HepG2 (cell line): ENCODE data around the gene ERBB4. TPM values are rescaled to one million over a fixed set of nuclear protein-coding genes. Genes with fewer than 3 reads are reported as not detected.

Source experiments
- AFF4 ChIP-seq: sonication (generic); formaldehyde crosslinking; IDR thresholded peaks from 2 replicates; pipeline ENCODE4 v1.4.0; 2020; ENCODE audit warnings: missing genetic modification reagents
- CTCF ChIP-seq: sonication (generic); formaldehyde crosslinking; IDR thresholded peaks from 2 replicates; pipeline ENCODE4 v1.5.0; 2020; ENCODE audit warnings: mild to moderate bottlenecking, missing genetic modification reagents, moderate library complexity
- DNMT3B ChIP-seq: conservative IDR thresholded peaks from 2 replicates; pipeline ENCODE4 v1.6.1; 2016; ENCODE audit warnings: missing biosample characterization, control low read depth
- EHMT2 ChIP-seq: fragments of 200-600 bp; sonication (generic); IDR thresholded peaks from 2 replicates; pipeline ENCODE4 v1.7.0; 2017; ENCODE audit warnings: antibody characterized with exemption, low read depth, low read length, borderline replicate concordance
- HDAC2 ChIP-seq: sonication (generic); formaldehyde crosslinking; IDR thresholded peaks from 2 replicates; pipeline ENCODE4 v1.4.0; 2020; ENCODE audit warnings: missing genetic modification reagents
- MAFK ChIP-seq, 2 experiments: IDR thresholded peaks in 1 of 2; conservative IDR thresholded peaks in 1 of 2; 2 replicates each; pipeline ENCODE4 v1.6.1; 2011; ENCODE audit warnings: improper control_type of control experiment in 2 of 2, low read length in 2 of 2
- NFAT5 ChIP-seq: sonication (generic); formaldehyde crosslinking; IDR thresholded peaks from 2 replicates; pipeline ENCODE4 v1.4.0; 2020; ENCODE audit warnings: missing genetic modification reagents
- SATB2 ChIP-seq: sonication (generic); formaldehyde crosslinking; IDR thresholded peaks from 2 replicates; pipeline ENCODE4 v1.5.0; 2020; ENCODE audit warnings: missing genetic modification reagents
- SIX4 ChIP-seq: sonication (generic); formaldehyde crosslinking; IDR thresholded peaks from 2 replicates; pipeline ENCODE4 v1.4.0; 2020; ENCODE audit warnings: missing genetic modification reagents
- TEAD3 ChIP-seq: optimal IDR thresholded peaks from 2 replicates; pipeline ENCODE3; 2016; ENCODE audit warnings: borderline replicate concordance
- TMF1 ChIP-seq: sonication (generic); formaldehyde crosslinking; IDR thresholded peaks from 2 replicates; pipeline ENCODE4 v1.8.1; 2022; ENCODE audit warnings: low read depth, missing genetic modification reagents
- WIZ ChIP-seq: sonication (generic); formaldehyde crosslinking; IDR thresholded peaks from 2 replicates; pipeline ENCODE4 v1.5.1; 2020; ENCODE audit warnings: mild to moderate bottlenecking, missing genetic modification reagents
- ZBTB20 ChIP-seq: sonication (generic); formaldehyde crosslinking; IDR thresholded peaks from 2 replicates; pipeline ENCODE4 v1.8.1; 2023; ENCODE audit warnings: missing genetic modification reagents, low read depth, mild to moderate bottlenecking, borderline replicate concordance
- ZKSCAN8 ChIP-seq: IDR thresholded peaks from 2 replicates; pipeline ENCODE4 v1.6.1; 2016; ENCODE audit warnings: borderline replicate concordance, missing genetic modification reagents, missing compliant biosample characterization
- ZNF232 ChIP-seq: sonication (generic); formaldehyde crosslinking; IDR thresholded peaks from 2 replicates; pipeline ENCODE4 v1.4.0; 2020; ENCODE audit warnings: missing genetic modification reagents, borderline replicate concordance
- ZNF569 ChIP-seq: sonication (generic); formaldehyde crosslinking; IDR thresholded peaks from 2 replicates; pipeline ENCODE4 v1.5.0; 2020; ENCODE audit warnings: mild to moderate bottlenecking, missing genetic modification reagents, moderate library complexity, borderline replicate concordance
- ZNF747 ChIP-seq: sonication (generic); formaldehyde crosslinking; IDR thresholded peaks from 2 replicates; pipeline ENCODE4 v1.8.1; 2023; ENCODE audit warnings: missing genetic modification reagents, mild to moderate bottlenecking, borderline replicate concordance
- polyA plus RNA-seq, 8 experiments: library from polyadenylated mRNA; depleted of rRNA in 3 of 8; stranded (reverse) in 7 of 8; unstranded in 1 of 8; fragments of >200 nt; fragmentation: Illumina TruSeq in 4 of 8; extraction: Trizol in 4 of 8; gene quantifications; 2 replicates each; pipeline versions ENCODE4 v1.2.1 to v1.2.3, GENCODE V29; 2011 to 2016; ENCODE audit warnings: low read depth in 4 of 8, missing spikeins in 1 of 8, mixed read lengths in 1 of 8; ENCODE audit not compliant: insufficient read depth in 1 of 8
- total RNA-seq, 5 experiments: library from RNA; depleted of rRNA; stranded (reverse); fragments of >200 nt; fragmentation: Illumina TruSeq; extraction: Trizol; gene quantifications; 2 replicates each; pipeline ENCODE4 v1.2.3, GENCODE V29; 2016; ENCODE audit warnings: low read depth in 1 of 5

Gene ERBB4
- total and polyA plus RNA-seq, 2 of the 13 experiments (the other 11 are each of a cell fraction or from before 2014, with no cell fraction given) = not detected

DNA sequence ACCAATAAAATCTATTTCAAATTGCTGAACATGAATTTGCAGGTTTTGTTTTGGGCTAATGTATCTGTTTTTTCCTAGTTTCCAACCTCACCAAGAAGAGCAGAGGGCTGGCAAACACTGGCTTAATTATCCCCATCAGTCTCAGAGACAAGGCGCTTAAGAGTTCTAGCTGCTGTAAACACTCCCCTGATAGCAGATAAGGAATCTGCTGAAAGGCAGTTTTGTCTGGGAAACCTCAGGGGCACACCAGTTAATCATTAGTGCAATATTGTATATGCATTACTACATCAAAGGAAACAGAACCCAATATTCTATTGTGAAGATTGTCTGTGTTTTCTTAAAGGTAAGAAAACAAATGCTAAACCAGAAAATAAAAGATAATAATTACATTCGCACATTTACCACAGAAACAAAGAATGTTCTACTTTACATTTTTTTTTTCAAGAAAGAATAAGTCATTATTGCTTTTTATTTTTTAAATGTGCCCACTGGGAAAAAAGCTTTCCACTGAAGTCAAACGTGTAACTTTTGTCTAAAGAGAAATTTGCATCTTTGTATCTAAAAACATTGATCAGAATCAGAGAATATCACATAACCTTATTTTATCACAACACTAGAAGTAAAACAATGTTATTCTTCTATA, 179.1 kb downstream of the ERBB4 start (continued):
- TF ChIP-seq CTCF (CRISPR knock-in tag) (no peak), SIX4 (peak; percentile 86), TEAD3 (CRISPR knock-in tag) (peak; percentile 36), SATB2 (CRISPR knock-in tag) (0 out of 2 replicates have a peak, but pooled peaks have one; percentile 24), HDAC2 (0 out of 2 replicates have a peak, but pooled peaks have one; percentile 39), TMF1 (no peak), EHMT2 (peak; percentile 63; the same call in 1 of the 2 replicates), ZBTB20 (CRISPR knock-in tag) (no peak), AFF4 (CRISPR knock-in tag) (no peak), DNMT3B (no peak), MAFK (conservative IDR thresholded peaks at IDR 0.05 in 1 of 2, IDR thresholded peaks at IDR 0.05 in 1 of 2; ENCODE audit: low read length in 2 of 2) (peak; percentile 68 to 89), NFAT5 (CRISPR knock-in tag) (no peak), WIZ (CRISPR knock-in tag) (no peak), ZKSCAN8 (no peak), ZNF232 (no peak), ZNF569 (CRISPR knock-in tag) (no peak), ZNF747 (CRISPR knock-in tag) (no peak)
